Measurements from ENCODE around the gene ITGA11.

DNA sequence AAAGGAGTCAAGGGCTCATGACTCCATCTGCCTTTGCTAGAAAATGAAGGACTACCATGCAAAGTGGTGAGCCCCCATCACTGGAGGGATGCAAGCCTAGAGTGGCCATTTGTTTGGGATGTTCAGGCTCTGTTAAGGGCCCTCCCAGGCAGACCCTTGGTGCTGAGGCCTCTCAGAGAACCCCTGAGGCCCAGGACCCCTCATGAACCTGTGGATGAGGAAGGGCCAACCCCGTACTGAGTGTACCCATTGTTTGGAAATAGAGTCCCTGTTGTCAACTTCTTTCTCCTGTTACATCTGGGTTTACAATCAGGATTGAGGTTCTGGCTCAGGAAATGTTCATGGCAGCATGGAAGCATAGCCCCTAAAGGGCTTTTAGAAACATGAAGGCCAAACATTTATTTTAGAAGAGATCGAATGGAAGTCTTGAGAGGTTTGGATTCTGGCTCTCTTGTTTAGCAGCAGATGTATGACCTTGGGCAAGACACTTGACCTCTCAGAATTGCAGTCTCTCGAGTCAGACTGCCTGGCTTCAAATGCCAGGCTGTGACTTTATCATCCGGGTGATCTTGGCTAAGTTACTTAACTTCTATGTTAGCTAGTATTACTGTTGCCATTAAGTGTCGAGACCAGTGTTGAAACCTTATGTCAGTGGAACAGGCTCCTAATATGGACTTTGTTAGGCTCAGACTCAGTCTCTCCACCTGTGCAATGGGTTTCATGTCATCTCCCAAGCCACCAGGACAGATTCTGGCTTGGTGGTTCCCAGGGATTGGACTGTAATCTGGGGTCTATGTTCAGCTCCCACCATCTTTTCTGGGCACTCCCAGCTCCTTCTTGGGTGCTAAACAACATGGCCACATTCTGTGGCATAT is 12.4 kb downstream of the ITGA11 start:
- TF ChIP-seq POLR2A (IDR thresholded peaks at IDR 0.05; ENCODE audit: low read depth, low read length) (no peak), CHD1 (IDR thresholded peaks at IDR 0.05; ENCODE audit: low read depth, low read length) (no peak), CEBPB (IDR thresholded peaks at IDR 0.05; ENCODE audit: low read depth, low read length) (no peak), MAZ (IDR thresholded peaks at IDR 0.05; ENCODE audit: borderline replicate concordance, low read depth, low read length) (no peak), RFX5 (IDR thresholded peaks at IDR 0.05; ENCODE audit: low read depth, low read length) (no peak), RCOR1 (IDR thresholded peaks at IDR 0.05; ENCODE audit: insufficient replicate concordance, low read length) (no peak), FOS (IDR thresholded peaks at IDR 0.05; ENCODE audit: low read depth, low read length) (no peak), RAD21 (IDR thresholded peaks at IDR 0.05; ENCODE audit: low read length) (no peak), BHLHE40 (IDR thresholded peaks at IDR 0.05; ENCODE audit: low read depth, low read length) (no peak), SMC3 (IDR thresholded peaks at IDR 0.05; ENCODE audit: low read depth, low read length) (no peak)
- TF ChIP-seq, protein P1, sequence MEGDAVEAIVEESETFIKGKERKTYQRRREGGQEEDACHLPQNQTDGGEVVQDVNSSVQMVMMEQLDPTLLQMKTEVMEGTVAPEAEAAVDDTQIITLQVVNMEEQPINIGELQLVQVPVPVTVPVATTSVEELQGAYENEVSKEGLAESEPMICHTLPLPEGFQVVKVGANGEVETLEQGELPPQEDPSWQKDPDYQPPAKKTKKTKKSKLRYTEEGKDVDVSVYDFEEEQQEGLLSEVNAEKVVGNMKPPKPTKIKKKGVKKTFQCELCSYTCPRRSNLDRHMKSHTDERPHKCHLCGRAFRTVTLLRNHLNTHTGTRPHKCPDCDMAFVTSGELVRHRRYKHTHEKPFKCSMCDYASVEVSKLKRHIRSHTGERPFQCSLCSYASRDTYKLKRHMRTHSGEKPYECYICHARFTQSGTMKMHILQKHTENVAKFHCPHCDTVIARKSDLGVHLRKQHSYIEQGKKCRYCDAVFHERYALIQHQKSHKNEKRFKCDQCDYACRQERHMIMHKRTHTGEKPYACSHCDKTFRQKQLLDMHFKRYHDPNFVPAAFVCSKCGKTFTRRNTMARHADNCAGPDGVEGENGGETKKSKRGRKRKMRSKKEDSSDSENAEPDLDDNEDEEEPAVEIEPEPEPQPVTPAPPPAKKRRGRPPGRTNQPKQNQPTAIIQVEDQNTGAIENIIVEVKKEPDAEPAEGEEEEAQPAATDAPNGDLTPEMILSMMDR (conservative IDR thresholded peaks at IDR 0.05; ENCODE audit: low read depth, low read length) = no peak
- TF ChIP-seq, protein P2, sequence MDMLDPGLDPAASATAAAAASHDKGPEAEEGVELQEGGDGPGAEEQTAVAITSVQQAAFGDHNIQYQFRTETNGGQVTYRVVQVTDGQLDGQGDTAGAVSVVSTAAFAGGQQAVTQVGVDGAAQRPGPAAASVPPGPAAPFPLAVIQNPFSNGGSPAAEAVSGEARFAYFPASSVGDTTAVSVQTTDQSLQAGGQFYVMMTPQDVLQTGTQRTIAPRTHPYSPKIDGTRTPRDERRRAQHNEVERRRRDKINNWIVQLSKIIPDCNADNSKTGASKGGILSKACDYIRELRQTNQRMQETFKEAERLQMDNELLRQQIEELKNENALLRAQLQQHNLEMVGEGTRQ (IDR thresholded peaks at IDR 0.05; ENCODE audit: low read depth, low read length) = no peak
- TF ChIP-seq, protein P3, sequence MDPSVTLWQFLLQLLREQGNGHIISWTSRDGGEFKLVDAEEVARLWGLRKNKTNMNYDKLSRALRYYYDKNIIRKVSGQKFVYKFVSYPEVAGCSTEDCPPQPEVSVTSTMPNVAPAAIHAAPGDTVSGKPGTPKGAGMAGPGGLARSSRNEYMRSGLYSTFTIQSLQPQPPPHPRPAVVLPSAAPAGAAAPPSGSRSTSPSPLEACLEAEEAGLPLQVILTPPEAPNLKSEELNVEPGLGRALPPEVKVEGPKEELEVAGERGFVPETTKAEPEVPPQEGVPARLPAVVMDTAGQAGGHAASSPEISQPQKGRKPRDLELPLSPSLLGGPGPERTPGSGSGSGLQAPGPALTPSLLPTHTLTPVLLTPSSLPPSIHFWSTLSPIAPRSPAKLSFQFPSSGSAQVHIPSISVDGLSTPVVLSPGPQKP (IDR thresholded peaks at IDR 0.05; ENCODE audit: borderline replicate concordance, low read depth, low read length) = no peak

Measured in IMR-90 (cell line).